Prostate gland (tissue), 2 donors: ENCODE results near the gene RARG.
A peak's percentile ranks its signal among the peaks of the same experiment; 100 is the strongest.

Experiments
- CTCF ChIP-seq, 4 experiments: fragments of 200-600 bp in 2 of 4; fragments of 450-650 bp in 2 of 4; sonication (generic) in 2 of 4; IDR thresholded peaks; 1 replicate in 3 of 4; 2 replicates in 1 of 4; pipeline ENCODE4 v1.5.1; 2016 to 2019; ENCODE audit warnings: antibody characterized with exemption in 4 of 4, mild to moderate bottlenecking in 2 of 4, moderate library complexity in 2 of 4
- POLR2A ChIP-seq: fragments of 450-650 bp; IDR thresholded peaks from one replicate; pipeline ENCODE4 v1.6.1; 2016; ENCODE audit warnings: antibody characterized with exemption, mild to moderate bottlenecking
- POLR2AphosphoS5 ChIP-seq: sonication (generic); formaldehyde crosslinking; IDR thresholded peaks from one replicate; pipeline ENCODE4 v1.6.1; 2017; ENCODE audit warnings: antibody characterized with exemption

- TF ChIP-seq POLR2AphosphoS5 (no peak), CTCF (IDR thresholded peaks at IDR 0.05) (peak in 1 of 4 experiments; percentile 14), POLR2A (no peak)
Observed at GRCh38 chr12:53211476-53212381, 20.3 kb downstream of the RARG start.
